Stimulated activated CD4-positive, alpha-beta T cell treated with anti-CD3 and anti-CD28 coated beads, Interleukin-4, amount 100 ng/mL, for 24 hours (primary cell): Measurements from ENCODE around the gene ACTR10.

Source experiments
- DNase-seq: peaks from one replicate; pipeline ENCODE4 v3.0.0-alpha.2; 2020

ACTR10 gene

GRCh38 chr14:58199726-58200479 lies at the start of gene ACTR10:
Gene ACTR10, plus strand, starts transcription at chr14:58200149. Its CDS starts 69 bp downstream, at chr14:58200218.
- DNase-seq: peak; percentile 89

GRCh38 chr14:58150243-58150805 lies 49.6 kb upstream of the ACTR10 start:
- no peak for DNase-seq

GRCh38 chr14:58151133-58152013 lies 48.6 kb upstream of the ACTR10 start:
- DNase-seq: no peak

- peak; percentile 54 for DNase-seq
These were observed 47.7 kb upstream of the ACTR10 start, which contains the start of gene ARMH4 for GRCh38 chr14:58152014-58152857. Gene ARMH4, minus strand, starts transcription at chr14:58152213. Its CDS starts 12,855 bp downstream, at chr14:58139358.

GRCh38 chr14:58160561-58160960 lies 39.4 kb upstream of the ACTR10 start:
- DNase-seq: no peak

- peak; percentile 80 for DNase-seq
These were observed 33.7 kb upstream of the ACTR10 start for GRCh38 chr14:58166005-58166983.

- DNase-seq: no peak
These were observed 32.9 kb upstream of the ACTR10 start for GRCh38 chr14:58167057-58167456.

- no peak for DNase-seq
These were observed 32.1 kb upstream of the ACTR10 start for GRCh38 chr14:58167891-58168290.

- DNase-seq: peak; percentile 54
These were observed 28.9 kb upstream of the ACTR10 start for GRCh38 chr14:58171090-58171489.

GRCh38 chr14:58177125-58177524 lies 22.8 kb upstream of the ACTR10 start:
- DNase-seq: no peak

- no peak for DNase-seq
These were observed 10.8 kb upstream of the ACTR10 start for GRCh38 chr14:58189176-58189575.

GRCh38 chr14:58191763-58192601 lies 8.0 kb upstream of the ACTR10 start:
- DNase-seq: no peak

- no peak for DNase-seq
These were observed 6.4 kb upstream of the ACTR10 start for GRCh38 chr14:58193542-58193941.

- DNase-seq: no peak
These were observed 3.8 kb upstream of the ACTR10 start for GRCh38 chr14:58196198-58196597.

- DNase-seq: no peak
These were observed 1.9 kb upstream of the ACTR10 start for GRCh38 chr14:58198086-58198485.

- no peak for DNase-seq
These were observed 512 bp downstream of the ACTR10 start for GRCh38 chr14:58200480-58200841.

GRCh38 chr14:58200846-58201245 lies 897 bp downstream of the ACTR10 start:
- no peak for DNase-seq

- no peak for DNase-seq
These were observed 13.2 kb downstream of the ACTR10 start for GRCh38 chr14:58213176-58213575.

GRCh38 chr14:58215191-58215914 lies 15.4 kb downstream of the ACTR10 start:
- DNase-seq: no peak

- DNase-seq: no peak
These were observed 16.6 kb downstream of the ACTR10 start for GRCh38 chr14:58216544-58216943.
